Measurements from ENCODE around the gene FARP2. TPM values are rescaled to one million over a fixed set of nuclear protein-coding genes. Genes with fewer than 3 reads are reported as not detected.

Gene FARP2
- total RNA-seq, 1 donor from 2014 or later: 67.7 TPM

GRCh38 chr2:241534701-241535375 lies 178.8 kb downstream of the FARP2 start:
- H3K27ac Mint-ChIP-seq (ENCODE audit: unreplicated experiment): no peak overlapping the region
- peaks cover 3% of the 10 kb centered on the region for H3K9me3 Mint-ChIP-seq (ENCODE audit: unreplicated experiment)
- TF ChIP-seq CTCF (IDR thresholded peaks at IDR 0.05; ENCODE audit: partially characterized antibody, unreplicated experiment): no peak
- no peak overlapping the region for H3K4me3 Mint-ChIP-seq (ENCODE audit: unreplicated experiment)
- no peak for DNase-seq
- no peaks in the 10 kb centered on the region for H3K36me3 Mint-ChIP-seq (ENCODE audit: unreplicated experiment)
- peaks cover 4% of the 10 kb centered on the region for H3K27me3 Mint-ChIP-seq (ENCODE audit: unreplicated experiment)
- H3K4me1 Mint-ChIP-seq (ENCODE audit: low read depth, unreplicated experiment): no peaks in the 10 kb centered on the region

- Mint-ChIP-seq H3K27me3 (ENCODE audit: unreplicated experiment) (peaks cover 3% of the 10 kb centered on the region), H3K36me3 (ENCODE audit: unreplicated experiment) (no peaks in the 10 kb centered on the region), H3K4me3 (ENCODE audit: unreplicated experiment) (no peak overlapping the region), H3K27ac (ENCODE audit: unreplicated experiment) (no peak overlapping the region), H3K4me1 (ENCODE audit: low read depth, unreplicated experiment) (no peaks in the 10 kb centered on the region), H3K9me3 (ENCODE audit: unreplicated experiment) (peaks cover 3% of the 10 kb centered on the region)
- DNase-seq: no peak
- no peak for TF ChIP-seq CTCF (IDR thresholded peaks at IDR 0.05; ENCODE audit: partially characterized antibody, unreplicated experiment)
Measured at GRCh38 chr2:241535871-241536655, 180.0 kb downstream of the FARP2 start.

GRCh38 chr2:241538838-241539615 lies 182.9 kb downstream of the FARP2 start:
- Mint-ChIP-seq H3K27me3 (ENCODE audit: unreplicated experiment) (peaks cover 3% of the 10 kb centered on the region), H3K4me3 (ENCODE audit: unreplicated experiment) (peak overlapping the region; percentile 1), H3K4me1 (ENCODE audit: low read depth, unreplicated experiment) (no peaks in the 10 kb centered on the region)

GRCh38 chr2:241539616-241540374 lies 183.7 kb downstream of the FARP2 start:
- no peaks in the 10 kb centered on the region for H3K4me1 Mint-ChIP-seq (ENCODE audit: low read depth, unreplicated experiment)
- no peak overlapping the region for H3K27ac Mint-ChIP-seq (ENCODE audit: unreplicated experiment)
- no peak for TF ChIP-seq CTCF (IDR thresholded peaks at IDR 0.05; ENCODE audit: partially characterized antibody, unreplicated experiment)
- no peak overlapping the region for H3K4me3 Mint-ChIP-seq (ENCODE audit: unreplicated experiment)
- H3K36me3 Mint-ChIP-seq (ENCODE audit: unreplicated experiment): no peaks in the 10 kb centered on the region
- no peak for DNase-seq
- peaks cover 3% of the 10 kb centered on the region for H3K27me3 Mint-ChIP-seq (ENCODE audit: unreplicated experiment)
- H3K9me3 Mint-ChIP-seq (ENCODE audit: unreplicated experiment): peaks cover 3% of the 10 kb centered on the region

More at GRCh38 chr2:241538838-241539615, 182.9 kb downstream of the FARP2 start:
- Mint-ChIP-seq H3K27ac (ENCODE audit: unreplicated experiment) (no peak overlapping the region), H3K36me3 (ENCODE audit: unreplicated experiment) (no peaks in the 10 kb centered on the region), H3K9me3 (ENCODE audit: unreplicated experiment) (peaks cover 3% of the 10 kb centered on the region)
- TF ChIP-seq CTCF (IDR thresholded peaks at IDR 0.05; ENCODE audit: partially characterized antibody, unreplicated experiment): no peak
- no peak for DNase-seq
